Astrocyte of the cerebellum (primary cell): Measurements from ENCODE around the gene HP1BP3.

Source experiments
- DNase-seq: peaks from one replicate; pipeline ENCODE4 v3.0.0-alpha.2; 2011; ENCODE audit warnings: low read depth
- H3K4me3 ChIP-seq: 2 replicates; pipeline ENCODE4 v1.5.1; 2011; ENCODE audit warnings: mild to moderate bottlenecking, low read depth, low read length, moderate library complexity
- CTCF ChIP-seq: IDR thresholded peaks from 2 replicates; pipeline ENCODE4 v1.5.1; 2012; ENCODE audit warnings: low read length, low read depth, moderate library complexity, mild to moderate bottlenecking; ENCODE audit errors: missing control alignments
- in situ Hi-C: cut with HindIII; loops from 2 replicates; pipeline ENCODE4 v1.10.0; 2017; ENCODE audit warnings: low sequenced_read_pairs

Gene HP1BP3

GRCh38 chr1:20708891-20709290, 78.2 kb downstream of the HP1BP3 start:
- in situ Hi-C loops = no loop called here
- no peak for TF ChIP-seq CTCF
- DNase-seq = no peak
- H3K4me3 ChIP-seq = no peak overlapping the region

- no peak overlapping the region for H3K4me3 ChIP-seq
- in situ Hi-C loops = no loop called here
- TF ChIP-seq CTCF = no peak
- no peak for DNase-seq
These were observed 79.0 kb downstream of the HP1BP3 start for GRCh38 chr1:20708057-20708456.

- no peak for TF ChIP-seq CTCF
- in situ Hi-C loops = no loop called here
- H3K4me3 ChIP-seq = no peak overlapping the region
- no peak for DNase-seq
These were observed 80.3 kb downstream of the HP1BP3 start for GRCh38 chr1:20706841-20707240.

GRCh38 chr1:20705203-20705755, 81.8 kb downstream of the HP1BP3 start:
- in situ Hi-C loops = no loop called here
- no peak for DNase-seq
- no peak for TF ChIP-seq CTCF
- no peak overlapping the region for H3K4me3 ChIP-seq

GRCh38 chr1:20704390-20705202, 82.5 kb downstream of the HP1BP3 start:
- no peak overlapping the region for H3K4me3 ChIP-seq
- in situ Hi-C loops = no loop called here
- DNase-seq = no peak
- no peak for TF ChIP-seq CTCF

- no peak for TF ChIP-seq CTCF
- in situ Hi-C loops = no loop called here
- DNase-seq = no peak
- no peak overlapping the region for H3K4me3 ChIP-seq
These were observed 83.9 kb downstream of the HP1BP3 start for GRCh38 chr1:20703124-20703756.
